ENCODE data around the gene PCDHGC3. TPM values are rescaled to one million over a fixed set of nuclear protein-coding genes. Genes with fewer than 3 reads are reported as not detected.

PCDHGC3 gene
- total RNA-seq, 1 donor from 2014 or later: 51.4 TPM

- H3K4me1 ChIP-seq: peaks cover 31 to 47% of the 10 kb centered on the region in 2 donors
- TF ChIP-seq CTCF (IDR thresholded peaks at IDR 0.05): no peak
- peaks cover 0 to 17% of the 10 kb centered on the region in 2 donors for H3K36me3 ChIP-seq
- intact Hi-C loops (cut with DNase I): loop anchor here (5.0 kb wide), 1 partner anchor 1642 kb away; no protein-coding TSS in a partner anchor
- H3K27me3 ChIP-seq: no peaks in the 10 kb centered on the region
- no peaks in the 10 kb centered on the region for H3K9me3 ChIP-seq
- H3K4me3 ChIP-seq: no peak overlapping the region
- H3K27ac ChIP-seq: peak overlapping the region; percentile 98 to 99
- no peak for DNase-seq (ENCODE audit: low spot score in 2 of 2)
Measured at GRCh38 chr5:141510160-141510559, 34.4 kb downstream of the PCDHGC3 start.

GRCh38 chr5:141510850-141511601, 35.3 kb downstream of the PCDHGC3 start:
- peaks cover 39 to 56% of the 10 kb centered on the region in 2 donors for H3K4me1 ChIP-seq
- intact Hi-C loops (cut with DNase I): loop anchor here (5.0 kb wide), 1 partner anchor 1641 kb away; no protein-coding TSS in a partner anchor

GRCh38 chr5:141511771-141512325, 36.1 kb downstream of the PCDHGC3 start:
- H3K4me1 ChIP-seq: peaks cover 42 to 57% of the 10 kb centered on the region in 2 donors
- peak overlapping the region; percentile 98 to 99 for H3K27ac ChIP-seq
- DNase-seq (ENCODE audit: low spot score in 2 of 2): no peak
- peak overlapping the region in 1 of 2 donors; percentile 78 for H3K4me3 ChIP-seq
- TF ChIP-seq CTCF (IDR thresholded peaks at IDR 0.05): no peak
- intact Hi-C loops (cut with DNase I): loop anchor here (5.0 kb wide), 1 partner anchor 1640 kb away; no protein-coding TSS in a partner anchor
- peaks cover 0 to 14% of the 10 kb centered on the region in 2 donors for H3K36me3 ChIP-seq
- H3K27me3 ChIP-seq: no peaks in the 10 kb centered on the region
- no peaks in the 10 kb centered on the region for H3K9me3 ChIP-seq

More at GRCh38 chr5:141510850-141511601, 35.3 kb downstream of the PCDHGC3 start:
- no peak for DNase-seq (ENCODE audit: low spot score in 2 of 2)
- TF ChIP-seq CTCF (IDR thresholded peaks at IDR 0.05): no peak
- Histone ChIP-seq H3K36me3 (peaks cover 0 to 9% of the 10 kb centered on the region in 2 donors), H3K27me3 (no peaks in the 10 kb centered on the region), H3K4me3 (no peak overlapping the region), H3K9me3 (no peaks in the 10 kb centered on the region), H3K27ac (peak overlapping the region; percentile 98 to 99)

- peak; percentile 83 to 87 (median 86) for TF ChIP-seq CTCF (IDR thresholded peaks at IDR 0.05)
- intact Hi-C loops (cut with DNase I): loop anchor here (5.0 kb wide), 1 partner anchor 1640 kb away; no protein-coding TSS in a partner anchor
- Histone ChIP-seq H3K36me3 (peaks cover 0 to 14% of the 10 kb centered on the region in 2 donors), H3K4me3 (peak overlapping the region; percentile 52 to 78), H3K9me3 (no peaks in the 10 kb centered on the region), H3K4me1 (peaks cover 36 to 51% of the 10 kb centered on the region in 2 donors), H3K27me3 (no peaks in the 10 kb centered on the region), H3K27ac (peak overlapping the region; percentile 98 to 99)
- peak in 1 of 2 donors; percentile 93 for DNase-seq (ENCODE audit: low spot score in 2 of 2)
Measured at GRCh38 chr5:141512390-141512910, 36.7 kb downstream of the PCDHGC3 start.

GRCh38 chr5:141512911-141513626, 37.3 kb downstream of the PCDHGC3 start:
- DNase-seq (ENCODE audit: low spot score in 2 of 2): no peak
- Histone ChIP-seq H3K27ac (peak overlapping the region; percentile 98 to 99), H3K36me3 (peaks cover 0 to 14% of the 10 kb centered on the region in 2 donors), H3K27me3 (no peaks in the 10 kb centered on the region), H3K9me3 (no peaks in the 10 kb centered on the region), H3K4me3 (peak overlapping the region; percentile 52 to 78), H3K4me1 (peaks cover 31 to 45% of the 10 kb centered on the region in 2 donors)
- TF ChIP-seq CTCF (IDR thresholded peaks at IDR 0.05): no peak
- intact Hi-C loops (cut with DNase I): loop anchor here (1.0 to 5.0 kb wide), 2 partner anchors 11 to 1639 kb away; no protein-coding TSS in a partner anchor
